ENCODE data around the gene GNG7.

- TF ChIP-seq POLR2A (IDR thresholded peaks at IDR 0.05; ENCODE audit: low read depth, low read length) (no peak), POLR2AphosphoS5 (IDR thresholded peaks at IDR 0.05; ENCODE audit: low read depth, low read length) (no peak)
Measured at GRCh38 chr19:2534423-2535013, 168.0 kb downstream of the GNG7 start.

Data from GM12891 (cell line).